GM15510 (cell line): ENCODE measurements around the gene EDNRB.

Experiments
- POLR2A ChIP-seq: IDR thresholded peaks from 3 replicates; pipeline ENCODE4 v1.6.1; 2011; ENCODE audit warnings: borderline replicate concordance; ENCODE audit not compliant: insufficient read length; ENCODE audit errors: extremely low read depth

EDNRB gene

DNA sequence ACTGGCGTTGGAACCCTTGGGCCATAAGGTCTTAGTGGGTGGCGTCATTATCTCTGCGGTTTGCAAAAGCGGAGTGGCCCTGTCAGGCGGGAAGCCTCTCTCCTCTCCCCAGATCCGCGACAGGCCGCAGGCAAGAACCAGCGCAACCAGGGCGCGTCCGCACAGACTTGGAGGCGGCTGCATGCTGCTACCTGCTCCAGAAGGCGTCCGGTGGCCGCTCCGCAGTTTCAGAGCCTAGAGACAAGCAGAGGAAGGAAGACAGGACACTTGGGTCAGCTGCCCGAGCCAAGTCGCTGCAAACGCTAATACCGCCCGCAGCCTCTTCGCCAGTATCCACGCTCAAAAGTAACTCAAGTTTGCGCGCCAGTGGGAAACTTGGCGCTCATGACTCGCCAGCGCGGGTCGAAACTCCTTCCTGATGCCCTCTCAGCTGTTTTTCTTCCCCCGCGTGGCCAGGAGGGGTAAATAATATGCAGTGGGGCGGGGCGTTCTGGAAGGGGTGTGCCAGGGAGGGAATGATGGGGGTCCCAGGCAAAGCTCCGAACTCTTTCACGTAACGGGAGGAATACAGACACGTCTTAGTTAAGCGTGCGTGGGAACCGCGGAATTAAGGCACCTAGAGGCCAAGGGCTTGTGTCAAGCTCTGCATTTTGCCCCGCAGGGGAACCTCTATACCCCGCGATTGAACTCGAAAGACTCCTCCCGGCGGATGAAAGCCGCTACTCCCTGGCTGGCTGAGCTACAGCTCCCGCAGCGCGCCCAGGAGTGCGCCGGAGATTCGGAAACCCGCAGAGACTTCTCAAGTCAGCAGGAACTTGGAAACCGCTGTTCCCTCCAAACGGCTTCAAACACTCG, at the start of gene EDNRB:
EDNRB (minus strand) TSS at position 441 of the 855 bp plus-strand sequence; CDS start at position 183, 258 bp downstream.
- TF ChIP-seq POLR2A, result no peak

GRCh38 chr13:77966671-77967070, 48.0 kb upstream of the EDNRB start:
- TF ChIP-seq POLR2A, result no peak

GRCh38 chr13:77952737-77953136, 34.1 kb upstream of the EDNRB start:
- no peak for TF ChIP-seq POLR2A

GRCh38 chr13:77952276-77952675, 33.6 kb upstream of the EDNRB start:
- no peak for TF ChIP-seq POLR2A

DNA sequence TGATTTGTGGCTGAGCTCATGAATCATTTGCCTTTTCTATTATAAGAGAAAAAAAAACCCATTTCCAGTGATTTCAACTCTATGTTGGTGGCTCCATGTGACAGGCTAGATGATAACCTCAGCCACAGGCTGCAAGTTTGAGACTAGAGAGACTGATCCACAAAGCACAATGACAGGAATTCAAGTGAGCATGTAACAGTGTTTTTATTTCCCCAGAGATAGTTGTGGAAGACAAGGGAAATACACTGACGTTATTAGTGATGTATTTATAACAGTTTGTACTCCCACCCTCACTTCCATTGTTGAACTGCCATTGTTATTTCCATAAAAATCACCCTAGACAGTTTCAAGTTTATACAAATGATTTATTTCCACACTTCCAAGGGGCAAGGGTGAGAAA, 27.9 kb upstream of the EDNRB start:
- no peak for TF ChIP-seq POLR2A

DNA sequence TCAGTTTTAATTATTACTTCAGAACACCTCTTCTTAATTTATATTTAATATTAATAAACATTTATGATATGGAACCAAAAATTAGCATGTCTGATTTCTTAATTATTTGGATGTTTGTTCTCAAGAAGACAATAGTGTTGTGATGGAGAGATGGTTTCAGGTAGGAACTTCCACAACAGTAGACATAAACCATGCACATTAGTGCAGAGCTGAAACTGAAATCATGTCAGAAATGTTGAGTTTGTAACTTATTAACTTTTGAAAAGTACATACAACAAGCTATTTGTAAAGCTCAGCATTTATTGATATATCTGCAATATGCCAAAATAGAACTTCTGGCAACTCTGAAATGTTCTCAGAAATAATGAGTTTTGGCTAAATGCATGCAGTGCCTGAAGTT, 11.8 kb upstream of the EDNRB start:
- TF ChIP-seq POLR2A, result no peak

DNA sequence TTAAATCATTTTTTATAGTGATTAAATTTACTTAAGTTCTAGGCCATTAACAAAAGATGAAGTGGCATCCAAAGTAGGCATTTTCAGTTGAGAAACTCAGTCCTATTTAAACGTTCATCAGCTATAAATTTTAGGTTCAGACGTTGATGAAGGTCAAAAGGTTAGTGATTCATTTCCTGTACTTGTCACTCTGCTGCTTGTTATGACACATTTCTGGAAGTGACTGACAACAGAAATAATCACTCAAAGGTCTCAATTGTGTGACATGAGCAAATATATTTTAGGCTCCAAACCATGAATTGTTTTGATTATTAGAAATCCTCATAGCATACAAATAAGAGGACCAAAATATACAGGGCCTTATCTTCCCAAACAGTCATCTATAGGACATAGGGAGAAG, 10.3 kb upstream of the EDNRB start:
- TF ChIP-seq POLR2A, result no peak

GRCh38 chr13:77925616-77926015, 7.0 kb upstream of the EDNRB start:
- no peak for TF ChIP-seq POLR2A

GRCh38 chr13:77919921-77920294, 1.3 kb upstream of the EDNRB start:
- no peak for TF ChIP-seq POLR2A

- no peak for TF ChIP-seq POLR2A
Measured at GRCh38 chr13:77919246-77919920, 752 bp upstream of the EDNRB start.

- TF ChIP-seq POLR2A, result no peak
Measured at GRCh38 chr13:77916488-77916887, 2.1 kb downstream of the EDNRB start.

GRCh38 chr13:77915686-77916085, 2.9 kb downstream of the EDNRB start:
- no peak for TF ChIP-seq POLR2A

DNA sequence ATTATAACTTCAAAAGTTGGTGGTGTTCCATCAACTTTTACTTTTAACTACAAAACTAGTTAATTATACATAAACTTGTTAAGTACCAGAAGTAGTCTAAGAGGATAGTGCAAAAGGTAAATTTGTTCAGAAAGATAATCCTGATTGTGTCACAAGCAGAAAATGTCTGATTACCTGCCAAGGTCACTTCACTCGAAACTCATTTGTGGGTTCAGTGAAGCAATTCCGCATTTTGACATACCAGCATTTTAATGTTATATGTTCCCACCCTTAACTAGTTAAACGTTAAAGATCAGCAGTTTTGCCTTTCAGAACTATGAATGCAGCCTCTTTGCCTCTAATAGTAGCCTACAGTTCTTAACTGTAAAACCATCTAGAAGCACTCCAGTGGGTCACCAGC, 5.6 kb downstream of the EDNRB start:
- TF ChIP-seq POLR2A, result no peak

DNA sequence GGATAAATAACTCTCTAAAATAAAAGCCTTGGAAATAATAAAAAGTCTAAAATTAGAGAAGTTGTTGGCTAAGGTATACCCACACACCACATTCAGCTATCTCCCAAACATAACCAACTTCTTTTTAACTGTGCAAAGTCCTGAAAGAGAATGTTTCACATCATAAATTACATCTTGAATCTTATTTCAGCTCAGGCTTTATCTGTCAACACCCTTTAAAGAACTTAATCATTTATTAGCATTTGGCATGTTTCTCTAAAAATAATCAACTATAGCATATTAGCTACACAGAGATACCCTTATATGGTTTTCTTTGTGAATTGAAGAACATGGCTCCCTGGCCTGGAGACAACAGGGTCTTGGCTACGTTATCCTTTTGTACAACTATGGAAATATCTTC, 6.9 kb downstream of the EDNRB start:
- no peak for TF ChIP-seq POLR2A

GRCh38 chr13:77909827-77910226, 8.8 kb downstream of the EDNRB start:
- no peak for TF ChIP-seq POLR2A

GRCh38 chr13:77908531-77908930, 10.1 kb downstream of the EDNRB start:
- no peak for TF ChIP-seq POLR2A

- TF ChIP-seq POLR2A, result no peak
Measured at GRCh38 chr13:77907666-77908341, 10.8 kb downstream of the EDNRB start.

DNA sequence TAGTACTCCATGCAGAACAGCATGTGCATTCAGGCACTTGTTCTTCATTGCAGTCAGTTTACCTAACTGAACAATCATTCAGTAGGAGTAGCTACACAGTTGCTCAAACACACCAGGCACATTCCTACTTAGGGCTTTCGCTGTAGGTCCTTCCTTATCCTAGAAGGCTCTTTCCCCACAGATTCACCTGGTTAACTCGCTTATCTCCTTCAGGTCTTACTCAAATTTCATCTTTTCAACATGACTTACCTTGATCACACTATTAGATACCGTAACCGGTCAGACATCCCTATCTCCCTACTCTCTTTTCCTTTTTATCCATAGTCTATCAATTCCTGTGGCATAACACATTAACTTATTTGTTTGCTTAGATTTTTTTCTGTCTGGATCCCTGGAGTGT, 14.6 kb downstream of the EDNRB start:
- no peak for TF ChIP-seq POLR2A
